Measurements from ENCODE around the gene PRKD3.

The PRKD3 gene

GRCh38 chr2:37324786-37325624 lies at the start of gene PRKD3:
PRKD3 (minus strand) TSS chr2:37324833; CDS start chr2:37316524, 8,309 bp downstream.
- DNase-seq (ENCODE audit: low spot score): peak; percentile 74

- no peak for DNase-seq (ENCODE audit: low spot score)
Observed at GRCh38 chr2:37372000-37372399, 47.4 kb upstream of the PRKD3 start.

DNA sequence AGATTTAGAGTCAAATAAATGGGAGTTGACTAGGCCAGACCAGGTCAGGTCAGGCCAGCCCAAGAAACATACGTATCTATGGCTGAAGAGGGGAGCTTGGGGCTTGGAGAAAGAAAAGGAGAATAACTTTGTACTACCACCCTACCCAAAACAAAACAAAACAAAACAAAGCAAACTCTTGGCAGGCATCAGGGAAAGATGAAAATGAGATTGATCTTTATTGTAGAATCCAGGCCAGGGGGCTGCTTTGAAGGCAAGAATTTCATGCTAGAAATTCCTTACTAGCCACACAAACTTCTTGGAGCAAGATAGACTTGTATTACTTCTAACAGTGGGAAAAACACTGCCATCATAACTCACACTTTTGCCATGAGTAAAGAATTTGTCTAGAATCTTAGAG lies 46.0 kb upstream of the PRKD3 start:
- no peak for DNase-seq (ENCODE audit: low spot score)

DNA sequence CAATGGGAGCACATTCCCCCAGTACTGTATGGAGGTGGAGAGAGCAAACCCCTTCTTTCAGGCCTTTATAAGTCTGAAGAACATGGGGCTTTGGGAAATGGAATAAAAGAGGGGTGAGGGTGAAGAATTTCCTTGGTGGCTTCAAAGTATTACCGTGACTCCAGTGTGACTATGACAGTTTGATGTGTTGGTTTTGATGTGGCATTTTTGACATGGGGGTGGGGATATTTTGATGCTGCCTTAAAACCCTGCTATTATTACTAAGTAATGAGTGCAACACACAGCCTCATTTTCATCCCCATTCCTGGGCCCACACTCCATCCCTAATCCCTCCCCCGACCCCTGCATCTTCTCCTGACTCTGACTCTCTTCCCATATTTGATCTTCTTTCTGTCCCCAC lies 43.4 kb upstream of the PRKD3 start:
- DNase-seq (ENCODE audit: low spot score): peak; percentile 76

DNA sequence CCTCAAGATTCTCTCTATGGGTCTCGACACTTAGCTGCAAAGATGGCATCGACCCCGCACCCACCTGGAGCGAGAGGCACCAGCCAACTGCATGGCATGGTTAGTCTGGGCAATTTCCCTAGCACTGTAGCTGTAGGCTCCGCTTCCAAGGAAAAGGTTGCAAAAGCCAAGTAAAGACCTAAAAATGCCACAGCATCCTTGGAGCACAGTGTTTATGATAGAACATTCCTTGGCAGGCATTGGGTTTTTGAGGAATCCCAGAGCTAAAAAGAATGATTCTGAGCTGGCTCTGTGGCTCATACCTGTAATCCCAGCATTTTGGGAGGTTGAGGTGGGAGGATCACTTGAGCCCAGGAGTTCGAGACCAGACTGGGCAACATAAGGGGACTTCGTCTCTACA lies 42.7 kb upstream of the PRKD3 start:
- no peak for DNase-seq (ENCODE audit: low spot score)

DNA sequence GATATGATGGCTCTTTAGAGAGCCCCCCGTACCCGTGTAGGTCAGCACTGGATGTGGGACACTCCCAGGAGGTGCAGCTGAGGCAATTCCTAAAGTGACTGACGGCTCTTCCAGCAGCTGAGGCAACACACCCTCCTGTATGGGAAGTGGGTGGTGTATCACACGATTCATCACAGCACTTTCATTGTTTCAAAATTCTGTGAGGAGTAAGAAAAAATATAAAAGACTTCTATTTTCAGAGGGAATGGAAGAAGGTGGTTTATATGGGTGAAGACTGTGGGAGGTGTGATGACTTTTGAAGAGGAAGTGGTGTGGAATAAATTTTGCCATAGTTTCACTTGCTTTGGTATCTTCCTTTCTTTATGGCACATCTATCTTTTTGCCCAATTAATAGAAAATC lies 42.1 kb upstream of the PRKD3 start:
- DNase-seq (ENCODE audit: low spot score): peak; percentile 54

DNA sequence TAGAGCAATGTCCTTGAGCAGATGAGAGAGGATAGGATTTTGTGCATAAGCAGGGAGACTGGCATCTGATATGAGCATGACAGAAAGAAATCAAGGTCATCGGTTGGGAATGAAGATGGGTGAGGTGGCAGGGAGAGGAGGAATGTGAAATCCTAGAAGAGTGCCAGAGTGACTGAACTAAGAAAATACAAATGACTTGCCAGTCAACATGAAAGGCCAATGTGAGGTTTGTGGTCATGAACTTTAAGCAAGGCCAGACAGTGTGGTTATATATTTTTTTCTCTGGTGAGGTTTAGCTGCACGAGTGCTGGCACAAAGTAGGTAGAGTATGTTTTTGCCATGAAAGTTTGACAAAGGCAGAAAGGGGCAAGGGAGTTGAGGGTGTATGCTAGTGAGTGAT lies 41.0 kb upstream of the PRKD3 start:
- peak; percentile 86 for DNase-seq (ENCODE audit: low spot score)

GRCh38 chr2:37364351-37364750 lies 39.7 kb upstream of the PRKD3 start:
- no peak for DNase-seq (ENCODE audit: low spot score)

GRCh38 chr2:37361994-37362698 lies 37.5 kb upstream of the PRKD3 start:
- DNase-seq (ENCODE audit: low spot score): no peak

GRCh38 chr2:37361216-37361815 lies 36.7 kb upstream of the PRKD3 start:
- DNase-seq (ENCODE audit: low spot score): no peak

DNA sequence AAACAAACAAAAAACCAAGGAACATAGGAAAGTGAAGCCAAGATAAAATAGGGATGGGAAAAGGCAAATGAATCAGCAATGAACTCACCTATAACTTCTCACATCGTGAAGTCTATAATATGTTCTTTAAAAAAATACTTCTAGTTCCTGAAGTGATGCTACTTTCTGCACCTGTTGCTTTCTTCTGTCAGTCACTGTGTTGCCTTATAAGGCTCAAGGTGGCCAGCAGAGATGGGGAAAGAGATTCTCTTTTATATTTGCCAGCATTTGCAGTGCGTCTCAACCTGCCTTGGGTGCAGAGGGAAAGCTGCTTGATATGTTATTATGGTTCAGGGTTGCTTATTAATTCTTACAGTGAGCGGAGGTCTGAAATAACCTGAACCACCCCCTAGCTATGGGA lies 33.8 kb upstream of the PRKD3 start:
- DNase-seq (ENCODE audit: low spot score): no peak

DNA sequence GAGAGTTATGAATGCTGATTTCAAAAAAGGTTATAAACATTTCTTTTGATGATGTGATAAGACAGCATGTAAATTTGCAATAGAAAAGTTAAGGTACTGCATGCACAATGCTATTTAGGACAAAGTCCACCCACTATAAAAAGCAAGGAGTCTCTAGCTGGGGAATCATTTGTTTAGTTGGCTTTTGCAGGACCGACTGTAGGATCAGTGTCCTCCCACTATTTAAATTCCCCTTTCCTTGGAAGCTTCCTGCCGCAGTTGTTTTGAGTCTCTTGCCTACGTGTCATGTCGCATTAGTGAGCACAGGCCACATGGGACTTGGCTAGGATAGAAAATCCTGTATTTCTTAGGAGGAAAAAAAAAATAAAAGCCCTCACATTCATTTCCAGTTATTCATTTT lies 32.9 kb upstream of the PRKD3 start:
- no peak for DNase-seq (ENCODE audit: low spot score)

DNA sequence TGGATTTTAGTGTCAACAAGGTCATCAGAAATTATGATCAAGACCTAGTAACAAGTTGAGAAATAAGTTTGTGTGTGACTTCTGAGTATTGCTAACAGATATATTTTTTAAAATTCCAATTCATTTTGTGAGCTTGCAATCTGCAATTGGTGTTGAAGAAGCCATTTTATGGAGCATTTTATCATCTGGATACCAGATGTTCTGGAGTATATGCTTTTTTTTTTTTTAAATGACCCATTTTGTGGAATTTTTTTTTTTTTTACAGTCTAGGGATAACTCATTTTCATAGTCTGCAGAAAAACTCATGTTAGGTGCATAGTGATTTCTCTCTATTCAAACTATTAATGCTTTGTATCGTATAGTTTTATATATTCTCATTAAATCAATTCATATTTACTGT lies 32.4 kb upstream of the PRKD3 start:
- DNase-seq (ENCODE audit: low spot score): no peak

GRCh38 chr2:37356299-37356698 lies 31.7 kb upstream of the PRKD3 start:
- no peak for DNase-seq (ENCODE audit: low spot score)

- no peak for DNase-seq (ENCODE audit: low spot score)
Observed at GRCh38 chr2:37355735-37356134, 31.1 kb upstream of the PRKD3 start.

GRCh38 chr2:37354531-37354930 lies 29.9 kb upstream of the PRKD3 start:
- no peak for DNase-seq (ENCODE audit: low spot score)

- peak; percentile 82 for DNase-seq (ENCODE audit: low spot score)
Observed at GRCh38 chr2:37350034-37350433, 25.4 kb upstream of the PRKD3 start.

- DNase-seq (ENCODE audit: low spot score): peak; percentile 84
Observed at GRCh38 chr2:37349231-37349860, 24.7 kb upstream of the PRKD3 start.

GRCh38 chr2:37348155-37348554 lies 23.5 kb upstream of the PRKD3 start:
- no peak for DNase-seq (ENCODE audit: low spot score)

DNA sequence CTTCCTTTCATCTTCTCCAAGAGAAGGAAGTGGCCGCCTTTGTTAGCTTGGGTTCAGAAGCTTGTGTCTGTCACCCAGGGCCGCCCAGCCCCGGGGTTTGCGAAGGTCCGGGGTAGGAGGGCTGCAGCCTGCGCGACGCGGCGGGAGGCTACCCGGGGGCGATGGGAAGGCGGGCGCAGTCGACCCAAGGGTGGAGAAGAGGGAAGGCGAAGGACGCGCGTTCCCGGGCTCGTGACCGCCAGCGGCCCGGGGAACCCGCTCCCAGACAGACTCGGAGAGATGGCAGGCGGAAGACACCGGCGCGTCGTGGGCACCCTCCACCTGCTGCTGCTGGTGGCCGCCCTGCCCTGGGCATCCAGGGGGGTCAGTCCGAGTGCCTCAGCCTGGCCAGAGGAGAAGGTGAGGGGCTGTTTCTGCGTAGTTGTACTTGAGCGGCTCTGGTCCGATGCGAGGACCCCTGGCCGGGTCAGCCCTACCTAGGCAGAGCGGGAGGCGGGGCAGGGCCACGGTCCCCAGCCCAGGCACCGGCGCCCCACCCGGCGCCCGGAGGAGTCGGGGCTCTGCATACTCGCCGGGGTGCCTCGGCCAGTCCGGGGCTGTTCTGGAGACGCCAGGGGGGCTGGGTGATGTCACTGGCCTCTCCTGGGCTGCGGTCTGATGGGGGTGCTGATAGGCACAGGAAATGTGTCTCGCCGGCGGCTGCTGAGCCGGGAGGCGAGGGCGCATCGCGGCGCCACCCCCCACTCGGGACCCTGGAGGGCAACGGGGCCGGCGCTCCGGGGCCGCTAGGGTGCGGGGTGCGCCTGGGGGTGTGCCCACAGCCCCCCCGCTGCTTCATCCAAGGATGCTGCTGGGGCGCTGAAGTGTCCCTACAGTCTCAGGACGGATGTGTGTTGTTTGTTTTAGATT lies 20.1 kb upstream of the PRKD3 start, which contains the start of gene QPCT:
Gene QPCT (plus strand): TSS at position 178 of the 909 bp plus-strand sequence. CDS start 102 bp downstream, at position 280.
- DNase-seq (ENCODE audit: low spot score): peak; percentile 83

Data from SW480 (cell line).